Upper lobe of right lung (tissue), 1 donor: ENCODE data around the gene BTN1A1. TPM values are rescaled to one million over a fixed set of nuclear protein-coding genes. Genes with fewer than 3 reads are reported as not detected.
"Not testable (repeated sequence)": the region's sequence is repeated elsewhere in the genome, so short reads cannot be mapped to it uniquely, and the experiment has no call there.

ENCODE experiments used
- ATAC-seq: fragments of 200-7000 bp; cut with Tn5 transposase; one replicate; pipeline ENCODE4 v1.9.1; 2020; ENCODE audit warnings: mild to moderate bottlenecking, moderate library complexity
- DNase-seq: peaks from one replicate; pipeline ENCODE4 v3.0.0-alpha.2; 2020
- H3K27ac ChIP-seq: fragments of 200-600 bp; one replicate; pipeline ENCODE4 v1.8.0; 2022
- H3K27me3 ChIP-seq: fragments of 200-600 bp; one replicate; pipeline ENCODE4 v1.8.0; 2022; ENCODE audit warnings: mild to moderate bottlenecking
- H3K36me3 ChIP-seq: fragments of 200-600 bp; one replicate; pipeline ENCODE4 v1.8.0; 2022
- H3K4me1 ChIP-seq: fragments of 200-600 bp; one replicate; pipeline ENCODE4 v1.8.0; 2022
- H3K4me3 ChIP-seq: fragments of 200-600 bp; one replicate; pipeline ENCODE4 v1.8.0; 2022; ENCODE audit warnings: mild to moderate bottlenecking
- H3K9me3 ChIP-seq: fragments of 200-600 bp; one replicate; pipeline ENCODE4 v1.8.0; 2022
- intact Hi-C: fragments of 100-400 bp; cut with DNase I; formaldehyde crosslinking; loops from one replicate; pipeline ENCODE4 v1.11.0; 2022
- total RNA-seq: library from RNA; stranded (reverse); fragmentation: NEBNext Ultra II Directional; extraction: Animal tissue kit (Norgen Biotek cat#: 25700); gene quantifications from one replicate; pipeline ENCODE4 v1.2.1, GENCODE V29; 2021
- TF ChIP-seq, protein P1 (sequence below): fragments of 200-600 bp; IDR thresholded peaks from one replicate; pipeline ENCODE4 v1.8.0; 2022; ENCODE audit warnings: antibody characterized with exemption
- donor health status: DM: no; HTN: yes; CAD: no; lungs with severe emphysema.

Gene BTN1A1
- total RNA-seq, 1 donor from 2014 or later, result not detected

DNA sequence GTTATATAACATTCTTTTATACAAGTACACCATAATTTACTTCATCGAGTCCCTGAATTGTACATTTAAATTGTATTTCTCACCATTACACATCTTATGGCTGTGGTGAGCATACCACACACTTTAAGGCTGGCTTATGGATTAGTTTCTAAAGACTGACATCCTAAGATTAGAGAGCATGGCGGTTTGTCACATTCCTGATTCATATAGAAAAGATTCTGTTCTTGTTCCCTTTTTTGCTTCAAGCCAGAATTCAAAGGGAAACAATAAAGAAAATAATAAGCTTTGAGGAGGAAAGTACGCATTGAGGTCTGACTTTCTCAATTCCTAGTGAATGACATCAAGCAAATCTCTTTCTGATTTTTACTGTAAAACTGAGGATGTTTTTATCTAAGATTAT is 2.5 kb downstream of the BTN1A1 start:
- intact Hi-C loops, result no loop called here
- H3K27ac ChIP-seq, result no peak overlapping the region
- H3K27me3 ChIP-seq, result peaks cover 23% of the 10 kb centered on the region
- no peaks in the 10 kb centered on the region for H3K36me3 ChIP-seq
- H3K9me3 ChIP-seq, result no peaks in the 10 kb centered on the region
- H3K4me1 ChIP-seq, result peaks cover 9% of the 10 kb centered on the region
- no peak for DNase-seq
- ATAC-seq, result no peak
- H3K4me3 ChIP-seq, result no peak overlapping the region
- TF ChIP-seq, protein P1, sequence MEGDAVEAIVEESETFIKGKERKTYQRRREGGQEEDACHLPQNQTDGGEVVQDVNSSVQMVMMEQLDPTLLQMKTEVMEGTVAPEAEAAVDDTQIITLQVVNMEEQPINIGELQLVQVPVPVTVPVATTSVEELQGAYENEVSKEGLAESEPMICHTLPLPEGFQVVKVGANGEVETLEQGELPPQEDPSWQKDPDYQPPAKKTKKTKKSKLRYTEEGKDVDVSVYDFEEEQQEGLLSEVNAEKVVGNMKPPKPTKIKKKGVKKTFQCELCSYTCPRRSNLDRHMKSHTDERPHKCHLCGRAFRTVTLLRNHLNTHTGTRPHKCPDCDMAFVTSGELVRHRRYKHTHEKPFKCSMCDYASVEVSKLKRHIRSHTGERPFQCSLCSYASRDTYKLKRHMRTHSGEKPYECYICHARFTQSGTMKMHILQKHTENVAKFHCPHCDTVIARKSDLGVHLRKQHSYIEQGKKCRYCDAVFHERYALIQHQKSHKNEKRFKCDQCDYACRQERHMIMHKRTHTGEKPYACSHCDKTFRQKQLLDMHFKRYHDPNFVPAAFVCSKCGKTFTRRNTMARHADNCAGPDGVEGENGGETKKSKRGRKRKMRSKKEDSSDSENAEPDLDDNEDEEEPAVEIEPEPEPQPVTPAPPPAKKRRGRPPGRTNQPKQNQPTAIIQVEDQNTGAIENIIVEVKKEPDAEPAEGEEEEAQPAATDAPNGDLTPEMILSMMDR, result no peak

DNA sequence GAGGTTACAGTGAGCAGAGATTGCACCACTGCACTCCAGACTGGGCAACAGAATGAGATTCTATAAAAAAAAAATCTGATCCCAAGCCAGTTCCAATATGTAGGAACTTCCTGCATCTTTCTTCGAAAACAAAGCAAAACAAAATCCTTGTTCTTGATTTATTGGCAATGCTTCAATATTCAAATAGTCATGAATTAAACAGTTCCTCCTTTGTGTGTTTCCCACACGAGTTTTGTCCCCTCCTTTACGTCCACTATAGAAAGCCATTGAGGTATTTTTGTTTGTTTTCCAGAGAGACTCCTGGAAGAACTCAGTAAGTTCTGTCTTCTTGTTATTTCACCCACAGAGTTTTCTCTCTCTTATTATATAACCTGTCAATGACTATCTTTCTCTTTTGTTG is 7.6 kb downstream of the BTN1A1 start:
- Histone ChIP-seq H3K4me1 (no peaks in the 10 kb centered on the region), H3K36me3 (no peaks in the 10 kb centered on the region), H3K27ac (no peak overlapping the region), H3K4me3 (no peak overlapping the region), H3K9me3 (no peaks in the 10 kb centered on the region), H3K27me3 (peaks cover 4% of the 10 kb centered on the region)
- TF ChIP-seq, protein P1, result no peak
- no peak for DNase-seq
- intact Hi-C loops, result no loop called here
- ATAC-seq, result no peak

- DNase-seq, H3K27me3 ChIP-seq, H3K27ac ChIP-seq, H3K4me3 ChIP-seq, ATAC-seq, H3K9me3 ChIP-seq, H3K4me1 ChIP-seq, intact Hi-C loops, H3K36me3 ChIP-seq: not testable (repeated sequence)
Measured at GRCh38 chr6:26511033-26511432, 10.9 kb downstream of the BTN1A1 start.

GRCh38 chr6:26514984-26515383 is 14.9 kb downstream of the BTN1A1 start:
- ATAC-seq (no peak), DNase-seq (no peak)
- Histone ChIP-seq H3K36me3 (no peaks in the 10 kb centered on the region), H3K4me1 (peaks cover under 1% of the 10 kb centered on the region), H3K4me3 (no peak overlapping the region), H3K27me3 (no peaks in the 10 kb centered on the region), H3K9me3 (no peaks in the 10 kb centered on the region), H3K27ac (no peak overlapping the region)
- TF ChIP-seq, protein P1, result no peak
- intact Hi-C loops, result no loop called here

- Histone ChIP-seq H3K9me3 (no peaks in the 10 kb centered on the region), H3K4me3 (no peak overlapping the region), H3K4me1 (peaks cover 5% of the 10 kb centered on the region), H3K27ac (no peak overlapping the region), H3K27me3 (no peaks in the 10 kb centered on the region), H3K36me3 (no peaks in the 10 kb centered on the region)
- ATAC-seq (no peak), DNase-seq (no peak)
- TF ChIP-seq, protein P1, result no peak
- intact Hi-C loops, result no loop called here
Measured at GRCh38 chr6:26516481-26517427, 16.7 kb downstream of the BTN1A1 start.

DNA sequence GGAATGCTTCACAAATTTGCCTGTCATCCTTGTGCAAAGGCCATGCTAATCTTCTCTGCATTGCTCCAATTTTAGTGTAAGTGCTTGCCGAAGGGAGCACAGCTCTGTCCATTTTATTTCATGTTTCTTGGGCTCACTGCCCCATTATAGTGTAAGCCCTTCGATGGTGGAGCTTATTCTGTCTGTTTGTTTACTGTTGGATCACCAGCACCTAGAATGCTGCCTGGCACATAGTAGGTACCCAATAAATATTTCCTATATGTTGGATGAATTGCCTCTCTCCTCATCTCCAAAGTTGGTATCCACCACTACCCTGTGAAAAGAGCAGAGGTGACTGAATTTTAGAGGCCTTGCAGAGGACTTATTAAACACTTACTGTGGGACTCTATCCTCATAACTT is 19.3 kb downstream of the BTN1A1 start:
- H3K27me3 ChIP-seq, result no peaks in the 10 kb centered on the region
- ATAC-seq (no peak), DNase-seq (no peak)
- TF ChIP-seq, protein P1, result no peak
- intact Hi-C loops, result no loop called here
- H3K4me3 ChIP-seq, result no peak overlapping the region
- peaks cover 5% of the 10 kb centered on the region for H3K4me1 ChIP-seq
- no peak overlapping the region for H3K27ac ChIP-seq
- no peaks in the 10 kb centered on the region for H3K36me3 ChIP-seq
- no peaks in the 10 kb centered on the region for H3K9me3 ChIP-seq
